ENCODE measurements around the gene PWWP2B.

The PWWP2B gene

GRCh38 chr10:132454296-132455198, 57.5 kb downstream of the PWWP2B start:
- DNase-seq (ENCODE audit: insufficient read length, low spot score), result no peak
- no peak for FAIRE-seq

GRCh38 chr10:132455441-132455971, 58.5 kb downstream of the PWWP2B start:
- FAIRE-seq (no peak), DNase-seq (ENCODE audit: insufficient read length, low spot score) (no peak)

- FAIRE-seq, result no peak
- DNase-seq (ENCODE audit: insufficient read length, low spot score), result no peak
Observed at GRCh38 chr10:132455986-132456847, 59.2 kb downstream of the PWWP2B start.

- FAIRE-seq (no peak), DNase-seq (ENCODE audit: insufficient read length, low spot score) (no peak)
Observed at GRCh38 chr10:132456881-132457280, 59.9 kb downstream of the PWWP2B start.

GRCh38 chr10:132457328-132458070, 60.5 kb downstream of the PWWP2B start:
- DNase-seq (ENCODE audit: insufficient read length, low spot score), result no peak
- no peak for FAIRE-seq

GRCh38 chr10:132458071-132458585, 61.1 kb downstream of the PWWP2B start:
- DNase-seq (ENCODE audit: insufficient read length, low spot score) (no peak), FAIRE-seq (no peak)

GRCh38 chr10:132458586-132459300, 61.7 kb downstream of the PWWP2B start:
- peak; percentile 33 for DNase-seq (ENCODE audit: insufficient read length, low spot score)

GRCh38 chr10:132459301-132460003, 62.5 kb downstream of the PWWP2B start:
- no peak for DNase-seq (ENCODE audit: insufficient read length, low spot score)
- FAIRE-seq, result no peak

More at GRCh38 chr10:132458586-132459300, 61.7 kb downstream of the PWWP2B start:
- FAIRE-seq, result peak; percentile 44

GRCh38 chr10:132460071-132460470, 63.1 kb downstream of the PWWP2B start:
- FAIRE-seq, result no peak
- DNase-seq (ENCODE audit: insufficient read length, low spot score), result no peak

- FAIRE-seq (no peak), DNase-seq (ENCODE audit: insufficient read length, low spot score) (no peak)
Observed at GRCh38 chr10:132460691-132461090, 63.7 kb downstream of the PWWP2B start.

GRCh38 chr10:132461103-132461682, 64.2 kb downstream of the PWWP2B start:
- DNase-seq (ENCODE audit: insufficient read length, low spot score), result no peak
- FAIRE-seq, result no peak

- FAIRE-seq (no peak), DNase-seq (ENCODE audit: insufficient read length, low spot score) (no peak)
Observed at GRCh38 chr10:132461683-132462231, 64.8 kb downstream of the PWWP2B start.

GRCh38 chr10:132462463-132463332, 65.7 kb downstream of the PWWP2B start:
- no peak for DNase-seq (ENCODE audit: insufficient read length, low spot score)
- FAIRE-seq, result no peak

- FAIRE-seq, result no peak
- DNase-seq (ENCODE audit: insufficient read length, low spot score), result no peak
Observed at GRCh38 chr10:132463333-132464255, 66.6 kb downstream of the PWWP2B start.

GRCh38 chr10:132464256-132465192, 67.5 kb downstream of the PWWP2B start:
- no peak for FAIRE-seq
- DNase-seq (ENCODE audit: insufficient read length, low spot score), result no peak
